GM19193 (cell line): Measurements from ENCODE around the gene CLEC4F.

ENCODE experiments used
- POLR2A ChIP-seq: IDR thresholded peaks from 4 replicates; pipeline ENCODE4 v1.6.1; 2011; ENCODE audit not compliant: insufficient read depth, insufficient read length; ENCODE audit errors: extremely low read depth

Gene CLEC4F

GRCh38 chr2:70832386-70832785, 12.0 kb upstream of the CLEC4F start:
- no peak for TF ChIP-seq POLR2A

- TF ChIP-seq POLR2A: no peak
Observed at GRCh38 chr2:70831861-70832260, 11.5 kb upstream of the CLEC4F start.

- TF ChIP-seq POLR2A: no peak
Observed at GRCh38 chr2:70830366-70830765, 10.0 kb upstream of the CLEC4F start.

GRCh38 chr2:70829916-70830315, 9.5 kb upstream of the CLEC4F start:
- no peak for TF ChIP-seq POLR2A

GRCh38 chr2:70828914-70829824, 8.8 kb upstream of the CLEC4F start:
- TF ChIP-seq POLR2A: no peak

- no peak for TF ChIP-seq POLR2A
Observed at GRCh38 chr2:70828115-70828514, 7.7 kb upstream of the CLEC4F start.

- no peak for TF ChIP-seq POLR2A
Observed at GRCh38 chr2:70827388-70827787, 7.0 kb upstream of the CLEC4F start.

GRCh38 chr2:70826696-70827350, 6.4 kb upstream of the CLEC4F start:
- no peak for TF ChIP-seq POLR2A

- TF ChIP-seq POLR2A: no peak
Observed at GRCh38 chr2:70823249-70823648, 2.9 kb upstream of the CLEC4F start.

- TF ChIP-seq POLR2A: no peak
Observed at GRCh38 chr2:70822843-70823242, 2.4 kb upstream of the CLEC4F start.

- no peak for TF ChIP-seq POLR2A
Observed at GRCh38 chr2:70817284-70817954, 3.0 kb downstream of the CLEC4F start.

- TF ChIP-seq POLR2A: no peak
Observed at GRCh38 chr2:70816726-70817125, 3.7 kb downstream of the CLEC4F start.

- no peak for TF ChIP-seq POLR2A
Observed at GRCh38 chr2:70808983-70809958, 11.1 kb downstream of the CLEC4F start.

GRCh38 chr2:70807828-70808118, 12.6 kb downstream of the CLEC4F start:
- TF ChIP-seq POLR2A: no peak
